Breast epithelium (tissue), 4 donors: ENCODE measurements around the gene MSLN. TPM values are rescaled to one million over a fixed set of nuclear protein-coding genes. Genes with fewer than 3 reads are reported as not detected.
"Not testable (repeated sequence)": the region's sequence is repeated elsewhere in the genome, so short reads cannot be mapped to it uniquely, and the experiment has no call there.

ENCODE experiments used
- DNase-seq, 2 donors: peaks; one replicate each; pipeline ENCODE4 v3.0.0-alpha.2; 2019; ENCODE audit warnings: low spot score in 2 of 2
- H3K27ac ChIP-seq, 2 donors: fragments of 200-600 bp; sonication (generic) in 1 of 2; one replicate each; pipeline ENCODE4 v1.5.1; 2016 to 2019; ENCODE audit warnings: mild to moderate bottlenecking in 1 of 2
- H3K27me3 ChIP-seq, 2 donors: fragments of 200-600 bp; sonication (generic) in 1 of 2; one replicate each; pipeline versions ENCODE4 v1.5.1 to v1.6.0; 2017 to 2019; ENCODE audit warnings: control low read depth in 1 of 2, mild to moderate bottlenecking in 1 of 2
- H3K36me3 ChIP-seq: fragments of 200-600 bp; one replicate; pipeline ENCODE4 v1.5.1; 2019
- H3K4me1 ChIP-seq, 2 donors: fragments of 200-600 bp; sonication (generic); one replicate each; pipeline ENCODE4 v1.5.1; 2016 to 2019; ENCODE audit warnings: control low read depth in 1 of 2
- H3K4me3 ChIP-seq, 3 donors: fragments of 200-600 bp; sonication (generic); 1 replicate in 2 of 3; 2 replicates in 1 of 3; pipeline ENCODE4 v1.5.1; 2016 to 2019; ENCODE audit warnings: mild to moderate bottlenecking in 3 of 3, moderate library complexity in 2 of 3
- H3K9me3 ChIP-seq, 2 donors: fragments of 200-600 bp; sonication (generic) in 1 of 2; one replicate each; pipeline ENCODE4 v1.5.1; 2016 to 2019; ENCODE audit warnings: control low read depth in 1 of 2
- POLR2A ChIP-seq: fragments of 450-650 bp; IDR thresholded peaks from one replicate; pipeline ENCODE4 v1.6.1; 2016; ENCODE audit warnings: antibody characterized with exemption, mild to moderate bottlenecking, moderate library complexity
- POLR2AphosphoS5 ChIP-seq, 3 donors: sonication (generic); formaldehyde crosslinking; IDR thresholded peaks; one replicate each; pipeline ENCODE4 v1.6.1; 2017; ENCODE audit warnings: antibody characterized with exemption in 3 of 3
- intact Hi-C: fragments of 100-400 bp; cut with DNase I; formaldehyde crosslinking; loops from one replicate; pipeline ENCODE4 v1.15.1; 2023; ENCODE audit warnings: low total_unique reads
- total RNA-seq, 3 donors: library from RNA; depleted of rRNA; stranded (reverse); fragments of >200 nt; gene quantifications; one replicate each; pipeline ENCODE4 v1.1.0, GENCODE V29; 2016
- TF ChIP-seq, protein P1 (sequence below), 3 donors: fragments of 450-650 bp; IDR thresholded peaks; one replicate each; pipeline ENCODE4 v1.5.1; 2016 to 2017; ENCODE audit warnings: antibody characterized with exemption in 3 of 3, mild to moderate bottlenecking in 3 of 3, moderate library complexity in 3 of 3

The MSLN gene
- total RNA-seq, 3 donors from 2014 or later, result 49.2 TPM; not detected in 2

DNA sequence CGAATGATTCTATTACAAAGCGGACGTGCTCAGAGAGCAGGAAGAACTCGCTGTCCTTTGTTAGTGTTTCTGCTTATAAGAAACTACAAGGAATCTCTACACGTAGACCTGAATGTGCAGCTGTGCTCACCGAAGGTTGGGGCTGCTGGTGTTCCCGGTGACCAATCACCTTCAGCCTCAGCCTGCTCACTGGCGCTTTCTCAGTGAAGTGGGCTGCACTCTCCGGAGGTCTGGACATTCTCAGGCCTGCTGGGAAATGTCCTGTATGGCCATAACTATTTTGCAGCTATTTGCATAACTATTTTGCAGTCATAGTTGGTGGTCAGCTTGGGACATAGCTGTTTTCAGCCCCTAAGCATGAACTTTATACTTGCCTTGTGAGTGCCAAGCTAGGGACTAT is 10.0 kb upstream of the MSLN start:
- DNase-seq, result no peak
- H3K4me1 ChIP-seq, result peaks cover 0 to 3% of the 10 kb centered on the region in 2 donors
- TF ChIP-seq POLR2AphosphoS5 (IDR thresholded peaks at IDR 0.05), result no peak
- TF ChIP-seq POLR2A, result no peak
- TF ChIP-seq, protein P1, sequence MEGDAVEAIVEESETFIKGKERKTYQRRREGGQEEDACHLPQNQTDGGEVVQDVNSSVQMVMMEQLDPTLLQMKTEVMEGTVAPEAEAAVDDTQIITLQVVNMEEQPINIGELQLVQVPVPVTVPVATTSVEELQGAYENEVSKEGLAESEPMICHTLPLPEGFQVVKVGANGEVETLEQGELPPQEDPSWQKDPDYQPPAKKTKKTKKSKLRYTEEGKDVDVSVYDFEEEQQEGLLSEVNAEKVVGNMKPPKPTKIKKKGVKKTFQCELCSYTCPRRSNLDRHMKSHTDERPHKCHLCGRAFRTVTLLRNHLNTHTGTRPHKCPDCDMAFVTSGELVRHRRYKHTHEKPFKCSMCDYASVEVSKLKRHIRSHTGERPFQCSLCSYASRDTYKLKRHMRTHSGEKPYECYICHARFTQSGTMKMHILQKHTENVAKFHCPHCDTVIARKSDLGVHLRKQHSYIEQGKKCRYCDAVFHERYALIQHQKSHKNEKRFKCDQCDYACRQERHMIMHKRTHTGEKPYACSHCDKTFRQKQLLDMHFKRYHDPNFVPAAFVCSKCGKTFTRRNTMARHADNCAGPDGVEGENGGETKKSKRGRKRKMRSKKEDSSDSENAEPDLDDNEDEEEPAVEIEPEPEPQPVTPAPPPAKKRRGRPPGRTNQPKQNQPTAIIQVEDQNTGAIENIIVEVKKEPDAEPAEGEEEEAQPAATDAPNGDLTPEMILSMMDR (IDR thresholded peaks at IDR 0.05), result no peak
- H3K27me3 ChIP-seq, result no peaks in the 10 kb centered on the region
- no peaks in the 10 kb centered on the region for H3K9me3 ChIP-seq
- no peaks in the 10 kb centered on the region for H3K36me3 ChIP-seq
- peak overlapping the region; percentile 65 to 79 for H3K27ac ChIP-seq
- H3K4me3 ChIP-seq, result no peak overlapping the region
- intact Hi-C loops, result no loop called here

- Histone ChIP-seq H3K4me1 (peaks cover 0 to 3% of the 10 kb centered on the region in 2 donors), H3K27ac (peak overlapping the region; percentile 65 to 79), H3K9me3 (no peaks in the 10 kb centered on the region), H3K4me3 (peak overlapping the region in 2 of 3 donors; percentile 5 to 27), H3K36me3 (no peaks in the 10 kb centered on the region), H3K27me3 (no peaks in the 10 kb centered on the region)
- intact Hi-C loops, result no loop called here
- TF ChIP-seq, protein P1 (IDR thresholded peaks at IDR 0.05), result no peak
- no peak for TF ChIP-seq POLR2A
- no peak for TF ChIP-seq POLR2AphosphoS5 (IDR thresholded peaks at IDR 0.05)
- DNase-seq, result peak in 1 of 2 donors; percentile 80
Measured at GRCh38 chr16:751152-752006, 9.2 kb upstream of the MSLN start.

- Histone ChIP-seq H3K4me1 (peaks cover 0 to 3% of the 10 kb centered on the region in 2 donors), H3K27me3 (no peaks in the 10 kb centered on the region), H3K27ac (peak overlapping the region; percentile 50 to 65), H3K9me3 (no peaks in the 10 kb centered on the region), H3K36me3 (no peaks in the 10 kb centered on the region), H3K4me3 (peak overlapping the region in 2 of 3 donors; percentile 5 to 27)
- no peak for DNase-seq
- TF ChIP-seq POLR2A (no peak), POLR2AphosphoS5 (IDR thresholded peaks at IDR 0.05) (no peak)
- TF ChIP-seq, protein P1 (IDR thresholded peaks at IDR 0.05), result no peak
- intact Hi-C loops, result no loop called here
Measured at GRCh38 chr16:752007-752312, 8.6 kb upstream of the MSLN start.

DNA sequence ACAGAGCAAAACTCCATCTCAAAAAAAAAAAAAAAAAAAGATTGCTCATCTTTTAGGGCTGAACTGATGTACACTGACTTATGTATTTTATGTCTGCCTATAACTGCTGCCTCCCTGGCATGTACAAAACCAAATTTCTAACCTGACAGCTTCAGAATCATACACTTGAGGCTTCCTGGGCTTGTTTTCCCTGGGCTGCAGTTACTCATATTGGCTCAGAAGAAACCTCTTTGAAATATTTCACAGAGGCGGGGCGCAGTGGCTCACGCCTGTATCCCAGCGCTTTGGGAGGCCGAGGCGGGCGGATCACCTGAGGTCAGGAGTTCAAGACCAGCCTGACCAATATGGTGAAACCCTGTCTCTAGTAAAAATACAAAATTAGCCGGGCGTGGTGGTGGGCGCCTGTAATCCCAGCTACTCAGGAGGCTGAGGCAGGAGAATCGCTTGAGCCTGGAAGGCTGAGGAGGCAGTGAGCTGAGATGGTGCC is 6.4 kb upstream of the MSLN start:
- H3K27ac ChIP-seq, DNase-seq, H3K27me3 ChIP-seq, H3K36me3 ChIP-seq, H3K4me3 ChIP-seq, intact Hi-C loops, H3K9me3 ChIP-seq, H3K4me1 ChIP-seq: not testable (repeated sequence)

DNA sequence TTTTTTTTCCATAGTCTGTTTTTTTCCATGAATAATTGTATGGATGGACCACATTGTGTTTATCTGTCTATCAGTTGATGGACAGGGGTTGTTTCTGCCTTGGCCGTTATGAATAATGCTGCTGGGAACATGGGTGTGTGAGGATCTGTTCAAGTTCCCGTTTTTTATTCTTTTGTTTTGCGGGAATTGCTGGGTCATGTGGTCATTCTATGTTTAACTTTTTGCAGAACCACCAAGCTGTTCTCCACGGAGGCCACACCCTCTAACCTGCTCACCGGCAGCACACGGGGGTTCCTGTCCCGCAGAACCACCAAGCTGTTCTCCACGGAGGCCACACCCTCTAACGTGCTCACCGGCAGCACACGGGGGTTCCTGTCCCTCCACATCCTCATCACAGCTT is 5.9 kb upstream of the MSLN start:
- Histone ChIP-seq H3K4me3 (no peak overlapping the region), H3K36me3 (no peaks in the 10 kb centered on the region), H3K4me1 (peaks cover 0 to 3% of the 10 kb centered on the region in 2 donors), H3K9me3 (no peaks in the 10 kb centered on the region), H3K27me3 (no peaks in the 10 kb centered on the region), H3K27ac (no peak overlapping the region)
- intact Hi-C loops, result no loop called here
- no peak for DNase-seq
- TF ChIP-seq POLR2AphosphoS5 (IDR thresholded peaks at IDR 0.05) (no peak), POLR2A (no peak)
- TF ChIP-seq, protein P1 (IDR thresholded peaks at IDR 0.05), result no peak
